ENCODE results near the gene BCAS1. TPM values are rescaled to one million over a fixed set of nuclear protein-coding genes. Genes with fewer than 3 reads are reported as not detected.
"Not testable (repeated sequence)": the region's sequence is repeated elsewhere in the genome, so short reads cannot be mapped to it uniquely, and the experiment has no call there.

BCAS1 gene
- total RNA-seq, 1 experiment from 2014 or later: not detected

DNA sequence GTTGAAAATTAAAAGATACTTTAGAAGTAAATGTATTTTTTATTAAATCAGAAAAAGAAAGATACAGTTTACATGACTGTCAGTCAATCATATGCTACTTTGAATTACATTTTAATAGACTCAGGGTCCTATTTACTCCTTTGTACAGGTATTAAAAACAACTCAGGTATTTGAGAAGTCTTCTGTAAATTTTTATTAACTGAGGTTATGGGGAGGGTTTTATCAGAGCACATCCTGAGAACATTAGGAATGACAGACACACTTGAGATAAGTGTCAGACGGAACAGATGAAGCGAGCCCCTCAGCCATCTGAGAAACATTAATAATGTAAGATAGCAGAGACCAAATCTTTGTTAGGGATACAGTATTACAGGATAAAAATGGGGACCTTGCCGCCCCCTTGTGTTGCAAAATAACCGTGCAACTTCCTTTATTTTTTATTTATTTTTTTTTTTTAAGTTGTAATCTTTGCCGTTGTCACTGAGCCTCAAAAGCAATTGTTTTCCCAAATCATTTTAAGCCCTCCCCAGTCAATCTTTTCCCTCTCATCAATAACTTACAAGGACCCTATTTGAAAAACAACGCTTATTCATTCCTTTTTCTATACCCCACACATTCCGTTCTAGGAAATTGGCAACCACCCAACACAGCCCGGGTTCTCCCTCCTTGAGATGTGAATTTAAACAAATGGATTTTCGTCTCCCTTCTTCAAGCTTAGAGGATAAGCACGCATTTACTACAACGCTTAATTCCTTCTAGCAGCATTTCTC lies 126.7 kb downstream of the BCAS1 start:
- DNase-seq (ENCODE audit: low spot score): no peak

DNA sequence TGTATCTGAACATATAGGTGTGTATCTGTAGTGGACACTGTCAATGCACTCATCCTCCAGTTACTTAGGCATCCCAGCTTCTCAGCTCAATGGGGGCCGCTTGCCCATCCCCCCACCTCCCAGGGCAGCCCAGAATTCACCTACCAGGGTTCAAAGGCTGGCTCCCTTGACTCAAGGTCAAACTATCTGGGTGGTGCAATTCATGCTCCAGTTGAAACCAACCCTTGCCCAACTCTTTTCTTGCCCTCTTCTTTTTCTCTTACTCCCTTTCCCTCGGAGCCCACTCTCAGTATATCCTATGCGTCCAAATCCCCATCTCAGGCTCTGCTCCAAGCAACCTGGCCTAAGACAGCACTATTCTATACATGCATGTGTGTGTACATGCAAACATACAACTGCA lies 127.4 kb downstream of the BCAS1 start:
- DNase-seq (ENCODE audit: low spot score): no peak

DNA sequence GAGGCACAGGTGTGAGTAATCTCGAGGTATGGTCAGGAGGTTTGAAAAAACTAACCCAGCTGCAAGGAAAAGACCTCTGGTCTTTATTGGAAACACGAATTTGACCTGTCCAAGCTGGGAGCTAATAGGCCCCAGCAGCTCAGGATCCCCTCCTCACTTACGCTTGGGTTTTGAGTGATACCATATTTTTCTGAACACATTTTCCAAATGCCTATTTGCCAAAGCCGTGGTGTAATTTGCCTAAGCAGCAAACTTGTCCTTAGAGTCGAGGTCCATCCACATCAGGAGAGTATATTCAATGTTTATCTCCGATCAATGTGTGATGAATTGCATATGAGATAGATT lies 128.0 kb downstream of the BCAS1 start:
- no peak for DNase-seq (ENCODE audit: low spot score)

DNA sequence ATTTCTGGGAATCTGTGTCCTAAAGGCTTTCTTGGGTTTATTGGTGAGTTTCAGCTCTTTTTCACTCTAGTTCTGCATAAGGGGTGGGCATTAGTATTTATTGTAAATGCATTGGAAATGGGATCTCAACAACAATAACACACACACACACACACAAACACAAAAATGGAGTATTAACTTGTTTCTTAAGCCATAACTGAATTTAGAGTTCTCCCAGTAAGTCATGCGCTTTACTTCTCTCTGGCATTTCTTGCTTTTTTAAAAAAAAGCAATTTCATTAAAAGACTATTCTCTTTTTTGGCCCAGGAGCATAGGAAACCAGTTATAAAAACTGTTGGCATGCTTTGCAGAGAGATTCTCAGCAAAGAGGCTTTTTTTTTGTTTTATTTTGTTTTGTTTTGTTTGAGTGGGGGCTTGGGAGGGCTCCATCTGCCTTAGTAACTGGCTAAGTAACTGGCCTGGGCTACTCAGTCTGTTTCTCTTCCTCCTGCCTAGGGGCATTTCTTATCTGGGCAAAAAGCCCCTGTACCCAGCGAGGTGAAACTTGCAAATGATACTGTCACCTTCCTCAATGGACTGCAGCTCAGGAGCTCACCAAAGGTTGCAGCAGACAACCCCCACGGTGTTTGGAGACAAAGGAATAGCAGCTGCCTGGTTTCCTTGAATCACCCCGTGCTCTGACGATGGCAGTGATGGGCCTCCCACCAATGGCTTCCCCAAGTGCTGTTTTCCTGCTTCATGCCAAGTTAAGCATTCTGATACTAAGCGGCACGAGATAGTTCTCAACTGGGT lies 128.5 kb downstream of the BCAS1 start:
- no peak for DNase-seq (ENCODE audit: low spot score)

DNA sequence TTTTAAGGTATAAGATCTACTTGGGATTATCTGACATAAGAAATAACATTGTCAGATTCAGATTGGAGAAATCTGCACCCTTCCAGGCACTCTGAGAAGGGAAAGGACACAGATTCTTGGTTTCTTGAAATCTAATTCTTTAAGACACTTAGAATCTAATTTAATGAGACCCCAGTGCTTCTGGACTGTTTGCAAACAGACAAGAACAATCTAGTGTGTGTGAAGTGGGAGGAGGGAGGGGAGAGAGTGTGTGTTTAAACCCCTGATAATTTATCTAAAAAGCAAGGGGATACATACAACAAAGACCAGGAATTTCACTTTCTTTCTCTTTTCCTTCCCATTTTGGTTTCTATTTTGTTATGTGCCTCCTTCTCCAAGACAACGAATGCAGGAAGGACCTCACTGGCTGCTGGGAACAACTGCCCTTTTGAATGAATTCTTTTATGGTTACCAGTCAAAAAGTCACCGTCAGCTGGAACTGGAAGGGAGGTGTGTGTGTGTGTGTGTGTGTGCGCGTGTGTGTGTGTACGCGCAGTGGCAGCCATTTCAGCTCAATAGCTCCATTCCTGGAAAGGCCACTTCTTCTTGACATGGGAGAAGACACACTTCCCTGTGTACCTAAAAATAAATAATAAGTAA lies 129.4 kb downstream of the BCAS1 start:
- peak; percentile 86 for DNase-seq (ENCODE audit: low spot score)

DNA sequence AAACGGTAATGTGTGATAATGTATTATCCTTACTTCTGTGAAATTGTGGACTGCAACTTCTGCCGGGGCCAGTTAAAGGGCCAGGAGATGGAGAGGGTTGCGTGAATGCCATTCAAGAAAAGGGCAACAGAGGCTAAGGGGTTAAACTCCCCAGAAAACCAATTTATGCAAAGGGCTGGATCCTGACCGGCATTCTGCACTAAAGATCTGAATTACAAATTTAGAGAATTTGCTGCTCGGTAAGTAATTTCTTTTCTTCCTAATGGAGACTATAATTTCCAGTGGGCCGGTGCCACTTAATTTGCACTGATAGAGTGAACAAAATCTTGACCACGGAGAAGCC lies 130.1 kb downstream of the BCAS1 start:
- DNase-seq (ENCODE audit: low spot score): no peak

DNA sequence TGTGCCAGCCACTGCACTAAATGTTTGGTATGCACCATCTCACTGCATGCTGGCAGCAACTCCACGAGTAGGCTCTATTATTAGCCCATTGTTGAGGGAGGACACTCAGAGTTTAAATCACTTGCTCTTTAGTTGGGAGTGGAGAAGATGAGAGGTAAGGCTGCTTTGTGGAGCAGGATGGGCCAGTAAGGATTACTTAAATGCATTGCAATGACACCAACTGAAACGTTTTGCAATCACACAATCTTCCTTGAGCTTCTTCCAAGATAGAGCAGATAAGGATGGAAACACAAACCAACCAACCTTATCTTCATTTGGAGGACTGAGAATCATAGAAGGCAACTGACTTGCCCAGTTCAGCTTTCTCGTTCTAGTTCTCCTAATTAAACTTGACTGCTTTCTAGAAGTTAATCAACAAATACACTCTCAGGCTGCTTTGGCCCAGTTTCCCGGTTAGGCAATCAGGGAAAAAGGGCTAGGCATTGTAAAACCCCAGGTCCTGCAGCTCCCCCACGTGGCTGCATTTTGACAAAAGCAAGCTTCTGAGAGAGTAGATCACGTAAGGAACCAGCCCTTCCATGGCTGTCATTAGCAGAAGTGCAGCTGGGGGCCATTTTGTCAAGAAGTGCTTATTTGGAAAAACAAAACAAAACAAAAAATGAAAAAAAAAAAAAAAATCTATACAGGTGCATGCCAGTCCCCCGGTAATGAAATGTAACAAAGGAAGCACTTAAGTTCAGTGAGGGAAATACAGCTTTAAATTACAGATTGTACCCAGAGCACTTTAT lies 130.6 kb downstream of the BCAS1 start:
- peak; percentile 92 for DNase-seq (ENCODE audit: low spot score)

DNA sequence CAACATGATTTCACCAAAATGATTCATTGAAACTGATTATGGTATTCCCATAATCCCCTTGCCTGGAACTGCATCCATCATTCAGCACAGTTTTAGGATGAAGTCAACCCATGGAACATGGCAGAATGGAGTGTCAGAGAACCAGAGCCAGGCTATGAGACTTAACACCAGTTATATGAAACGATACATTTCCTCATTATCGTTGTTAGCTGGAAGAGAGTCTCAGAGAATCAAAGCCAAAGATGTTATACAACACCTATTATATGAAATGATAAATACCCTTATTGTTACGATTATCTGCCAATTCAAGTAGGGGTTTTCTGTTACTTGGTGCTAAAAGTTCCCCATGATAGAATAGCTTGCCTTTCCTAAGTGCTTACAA lies 131.2 kb downstream of the BCAS1 start:
- no peak for DNase-seq (ENCODE audit: low spot score)

DNA sequence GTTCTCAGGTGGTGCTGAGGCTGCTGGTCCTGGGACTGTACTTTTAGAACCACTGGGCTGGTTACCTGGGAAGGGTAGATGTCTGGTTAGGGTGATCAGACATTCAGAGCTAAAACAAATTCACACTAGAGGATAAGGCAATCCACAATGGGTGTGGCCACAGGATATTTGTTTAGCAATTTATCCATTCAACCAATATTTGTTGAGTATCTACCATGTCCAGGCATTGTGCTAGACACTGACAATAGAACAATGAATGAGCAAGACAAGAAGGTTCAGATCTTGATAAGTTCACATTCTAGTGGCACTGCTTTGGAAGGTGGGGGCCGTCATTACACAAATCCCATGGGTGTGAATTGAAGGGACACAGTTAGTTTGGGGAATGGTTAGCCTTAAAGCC lies 131.7 kb downstream of the BCAS1 start:
- no peak for DNase-seq (ENCODE audit: low spot score)

DNA sequence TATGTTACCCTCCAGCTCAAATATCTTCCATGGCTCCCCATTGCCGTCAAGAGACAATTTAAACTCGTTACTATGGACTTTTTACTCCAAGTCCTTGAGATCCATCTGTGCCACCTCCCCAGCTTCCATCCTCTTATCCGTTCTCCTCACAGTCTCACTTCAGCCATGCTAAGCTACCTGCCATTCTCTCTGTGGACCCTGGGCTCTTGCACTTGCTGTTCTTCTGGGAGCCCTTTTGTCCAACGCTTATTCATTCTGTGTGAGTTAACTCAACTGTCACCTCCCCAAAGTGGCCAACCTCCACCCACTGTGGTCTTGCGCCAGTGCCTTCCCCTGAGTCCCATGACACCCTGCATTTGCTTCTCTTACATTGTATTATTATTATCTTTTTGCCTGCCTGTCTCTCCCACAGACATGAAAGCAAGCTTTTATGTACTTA lies 132.4 kb downstream of the BCAS1 start:
- DNase-seq (ENCODE audit: low spot score): no peak

DNA sequence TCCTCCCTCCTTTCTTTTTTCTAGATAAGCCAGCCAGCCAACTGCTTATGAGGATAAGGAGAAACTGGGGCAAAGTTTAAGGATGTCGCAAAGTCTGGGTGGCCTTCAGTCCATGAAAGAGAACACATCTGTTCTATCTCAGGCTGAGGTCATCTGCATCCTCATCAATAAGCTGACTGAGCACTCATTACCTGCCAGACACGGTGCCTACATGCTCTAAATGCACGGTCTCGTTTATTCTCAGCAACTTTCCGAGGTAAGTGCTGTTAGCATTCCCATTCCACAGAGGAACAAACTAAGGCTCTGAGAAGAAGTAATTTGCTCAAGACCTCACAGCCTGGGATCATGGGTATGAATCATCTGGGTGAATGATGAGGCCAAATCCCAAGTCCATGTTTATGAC lies 133.1 kb downstream of the BCAS1 start:
- no peak for DNase-seq (ENCODE audit: low spot score)

DNA sequence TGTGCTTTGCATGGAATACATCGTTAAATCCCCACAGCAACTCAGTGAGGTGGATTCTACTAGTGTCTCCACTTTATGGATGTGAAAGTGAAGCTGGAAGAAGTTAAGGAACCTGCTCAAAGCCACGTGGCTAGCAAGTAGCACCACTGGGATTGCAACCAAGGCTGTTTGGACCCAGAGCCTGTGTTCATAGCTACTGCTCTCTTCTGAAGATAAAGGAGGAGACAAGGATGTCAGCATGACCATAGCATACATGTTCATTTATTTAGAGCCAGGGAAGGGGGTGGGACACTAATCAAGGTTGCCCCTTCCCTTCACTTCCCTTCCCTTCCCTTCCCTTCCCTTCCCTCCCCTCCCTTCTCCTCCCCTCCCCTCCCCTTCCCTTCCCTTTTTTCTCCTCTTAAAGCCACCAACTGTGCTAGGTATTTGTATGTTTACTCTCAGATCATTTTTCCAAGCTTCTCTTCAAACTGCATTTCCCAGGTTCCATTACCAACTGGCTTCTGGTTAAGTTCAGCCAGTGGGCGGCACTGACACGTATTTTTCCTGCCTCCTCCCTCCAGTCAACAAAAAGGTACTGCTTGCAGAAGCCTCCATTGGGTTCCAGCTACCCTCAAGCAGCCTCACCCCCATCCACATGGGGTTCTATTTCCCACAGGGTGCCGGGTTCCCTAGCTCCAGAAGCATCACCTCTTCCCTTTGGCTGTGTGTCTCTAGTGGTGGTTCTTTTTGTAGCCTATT lies 134.9 kb downstream of the BCAS1 start:
- peak; percentile 26 for DNase-seq (ENCODE audit: low spot score)

DNA sequence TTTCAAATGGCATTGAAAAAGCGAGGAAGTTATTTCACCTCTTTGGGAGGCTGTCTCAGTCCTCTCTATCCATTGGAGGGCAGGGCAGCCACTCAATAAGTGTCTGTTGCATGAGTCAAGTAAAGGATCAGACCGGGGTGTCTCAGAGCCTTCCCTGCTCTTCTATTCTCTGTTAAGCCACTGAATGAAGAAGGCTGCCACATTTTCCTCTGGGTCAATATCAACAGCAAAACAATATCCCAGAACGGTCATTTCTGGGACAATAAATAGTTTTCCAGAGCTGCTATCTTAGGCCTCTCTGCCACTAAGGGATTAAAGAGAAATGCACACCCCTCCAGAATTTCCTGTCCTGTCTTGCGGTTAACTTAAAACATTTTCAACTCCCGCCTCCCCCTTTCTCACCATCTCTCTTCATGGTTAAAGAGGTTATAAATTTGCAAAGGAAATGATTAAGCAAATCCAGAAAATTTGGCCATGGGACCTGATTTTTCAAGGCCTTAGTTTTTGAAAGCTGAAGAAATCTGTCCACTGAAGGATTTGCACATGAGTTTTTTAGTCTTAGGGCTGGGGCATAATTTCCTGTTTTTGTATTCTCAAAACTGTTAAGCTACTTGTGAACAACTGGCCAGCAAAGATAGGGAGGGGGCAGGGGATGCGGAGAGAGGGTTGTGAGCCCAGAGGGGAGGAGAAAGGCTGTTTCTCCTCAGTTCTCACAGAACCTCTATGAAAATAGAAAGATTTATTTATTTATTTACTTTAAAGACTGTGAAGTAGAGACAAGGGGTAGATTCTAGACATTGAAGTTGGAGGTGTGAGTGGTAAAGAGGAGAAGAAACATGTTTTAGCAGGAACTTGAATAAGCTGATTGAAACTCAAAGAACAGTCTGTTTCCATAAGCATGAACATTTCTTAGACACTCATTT lies 135.7 kb downstream of the BCAS1 start:
- DNase-seq (ENCODE audit: low spot score): peak; percentile 28

DNA sequence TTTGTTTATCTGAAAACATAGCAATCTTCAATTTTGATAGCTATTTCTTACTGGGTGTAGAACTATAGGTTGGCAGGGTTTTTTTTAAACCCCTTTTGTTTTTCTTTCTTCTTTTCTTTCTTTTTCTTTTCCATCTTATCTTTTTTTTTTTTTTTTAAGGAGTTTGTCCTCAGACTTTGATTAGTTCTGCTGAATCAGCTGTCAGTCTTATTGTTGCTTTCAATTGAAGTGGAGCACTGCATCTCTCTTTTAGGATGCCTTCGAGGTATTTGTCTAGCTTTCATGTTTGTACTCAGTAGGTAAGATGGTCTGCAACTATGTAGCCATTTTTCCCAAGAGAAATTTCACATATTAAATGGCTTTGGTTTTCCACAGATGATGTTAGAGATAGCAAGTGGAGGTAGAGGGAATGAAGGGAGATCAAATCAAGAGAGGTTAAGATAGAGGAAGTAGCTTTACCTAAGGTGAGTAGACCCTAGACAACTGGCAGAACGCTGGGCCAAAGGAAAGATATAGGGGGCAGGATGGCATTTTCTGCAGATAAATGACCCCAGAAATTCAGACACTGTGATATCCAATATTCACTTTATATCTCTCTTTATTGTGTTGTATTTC lies 137.1 kb downstream of the BCAS1 start:
- no peak for DNase-seq (ENCODE audit: low spot score)

DNA sequence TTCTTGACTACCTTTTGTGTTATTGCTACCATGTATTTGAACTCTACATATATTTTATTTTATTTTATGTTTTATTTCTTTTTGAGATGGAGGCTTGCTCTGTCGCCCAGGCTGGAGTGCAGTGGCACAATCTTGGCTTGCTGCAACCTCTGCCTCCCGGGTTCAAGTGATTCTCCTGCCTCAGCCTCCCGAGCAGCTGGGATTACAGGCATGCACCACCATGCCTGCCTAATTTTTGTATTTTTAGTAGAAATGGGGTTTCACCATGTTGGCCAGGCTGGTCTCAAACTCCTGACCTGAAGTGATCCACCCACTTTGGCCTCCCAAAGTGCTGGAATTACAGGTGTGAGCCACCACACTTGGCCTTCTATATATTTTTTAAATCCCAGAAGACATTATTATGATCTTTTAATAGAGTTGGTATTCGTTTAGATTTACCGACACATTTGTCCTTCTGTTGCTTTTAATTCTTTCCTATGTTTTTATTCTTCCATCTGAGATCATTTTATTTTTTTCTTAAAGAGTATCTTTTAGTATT lies 137.7 kb downstream of the BCAS1 start:
- DNase-seq (ENCODE audit: low spot score): not testable (repeated sequence)

DNA sequence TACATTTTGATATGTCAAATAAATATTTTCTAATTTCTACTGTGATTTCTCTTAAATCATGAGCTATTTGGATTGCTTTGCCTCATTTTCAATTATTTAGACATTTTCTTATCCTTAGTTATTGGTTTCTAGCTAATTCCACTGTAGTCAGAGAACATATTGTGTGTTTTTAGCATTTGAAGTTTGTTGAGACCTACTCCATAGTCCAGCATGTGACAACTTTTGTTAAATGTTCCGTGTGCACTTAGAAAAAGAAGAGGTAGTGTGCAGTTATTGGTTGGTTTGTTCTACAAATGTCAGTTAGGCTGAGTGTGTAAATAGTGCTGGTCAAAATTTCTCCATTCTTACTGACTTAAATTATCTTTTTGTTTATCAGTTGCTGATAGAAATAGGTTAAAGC lies 138.8 kb downstream of the BCAS1 start:
- DNase-seq (ENCODE audit: low spot score): no peak

DNA sequence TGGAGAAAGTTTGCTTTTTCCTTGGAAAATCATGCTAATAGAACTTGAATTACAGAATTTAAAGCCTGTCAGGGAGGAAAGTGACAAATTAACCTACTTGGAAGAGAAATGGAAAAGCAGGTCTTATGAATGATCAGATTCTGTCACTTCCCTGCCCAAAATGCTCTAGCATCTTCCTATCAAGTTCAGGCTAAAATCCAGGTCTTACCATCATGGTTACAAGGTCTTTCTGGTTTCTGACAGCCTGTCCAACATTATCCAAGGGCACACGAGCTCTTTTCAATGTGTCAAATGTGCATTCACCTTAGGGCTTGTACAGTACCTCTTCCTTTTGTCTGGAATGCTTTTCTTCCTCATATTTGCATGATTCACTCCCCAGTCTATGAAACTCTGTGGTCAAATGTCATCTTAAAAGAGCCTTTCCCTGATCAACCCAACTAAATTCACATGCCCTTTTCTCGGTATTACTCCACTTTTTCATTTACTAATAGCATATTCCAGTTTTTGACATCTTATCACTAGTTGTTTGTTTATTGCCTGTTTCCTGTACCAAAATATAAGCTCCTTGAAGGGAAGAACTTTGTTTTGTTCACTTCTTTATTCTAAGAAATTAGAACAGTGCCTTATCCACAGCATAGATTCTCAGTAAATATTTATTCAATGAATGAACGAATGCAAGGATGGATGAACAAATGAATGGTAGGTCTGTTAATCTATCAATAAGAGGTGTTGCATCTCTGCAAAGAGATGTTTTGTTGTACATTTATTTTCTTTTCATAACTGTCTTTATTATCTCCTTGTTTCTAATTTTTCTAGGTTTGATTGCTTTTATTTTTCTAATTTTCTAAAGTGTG lies 139.5 kb downstream of the BCAS1 start:
- DNase-seq (ENCODE audit: low spot score): no peak

DNA sequence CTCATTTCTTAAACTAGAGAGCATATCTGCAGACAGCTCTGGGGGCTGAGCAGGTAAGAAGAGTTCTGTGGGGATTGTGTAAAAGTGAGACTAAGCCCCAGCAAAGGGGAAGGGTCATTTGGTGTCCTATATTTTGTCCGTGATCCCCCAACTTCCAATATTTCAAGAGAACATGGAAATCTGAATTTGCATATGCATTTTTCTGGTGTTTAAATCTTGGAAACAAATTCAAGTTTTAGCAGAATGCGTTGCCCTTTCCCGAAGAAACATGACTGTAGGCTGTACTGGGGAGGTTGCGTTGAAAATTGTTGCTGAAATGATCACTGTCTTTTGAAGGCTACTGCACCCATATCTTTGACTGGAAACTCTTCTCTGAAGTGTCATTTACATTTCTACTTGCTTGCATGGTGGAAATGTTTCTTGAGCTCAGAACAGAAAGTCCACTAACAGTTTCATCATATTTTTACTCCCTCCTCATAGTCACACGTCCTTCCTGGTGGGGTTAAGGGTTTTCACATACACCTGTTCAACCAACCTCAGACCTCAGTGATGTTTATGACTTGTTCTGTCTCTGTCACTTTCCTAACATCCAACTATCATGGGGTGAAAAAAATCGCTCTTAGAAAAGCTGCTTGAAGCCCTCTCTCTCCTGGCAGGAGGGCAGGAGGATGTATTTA lies 140.3 kb downstream of the BCAS1 start:
- no peak for DNase-seq (ENCODE audit: low spot score)

Measured in H4 (cell line).